Fibroblast of skin of left biceps (primary cell): ENCODE results near the gene FGL2.
"Not testable (repeated sequence)": the region's sequence is repeated elsewhere in the genome, so short reads cannot be mapped to it uniquely, and the experiment has no call there.

Experiments
- DNase-seq, 2 experiments: peaks; one replicate each; pipeline ENCODE4 v3.0.0-alpha.2; 2013; ENCODE audit warnings: low read depth in 2 of 2

Gene FGL2

GRCh38 chr7:77216181-77216845, 16.7 kb upstream of the FGL2 start:
- no peak for DNase-seq

- no peak for DNase-seq
These were observed 10.0 kb upstream of the FGL2 start for GRCh38 chr7:77209479-77210139.

GRCh38 chr7:77208416-77208815, 8.8 kb upstream of the FGL2 start:
- DNase-seq = no peak

GRCh38 chr7:77205706-77206105, 6.1 kb upstream of the FGL2 start:
- peak; percentile 3 to 6 for DNase-seq

DNA sequence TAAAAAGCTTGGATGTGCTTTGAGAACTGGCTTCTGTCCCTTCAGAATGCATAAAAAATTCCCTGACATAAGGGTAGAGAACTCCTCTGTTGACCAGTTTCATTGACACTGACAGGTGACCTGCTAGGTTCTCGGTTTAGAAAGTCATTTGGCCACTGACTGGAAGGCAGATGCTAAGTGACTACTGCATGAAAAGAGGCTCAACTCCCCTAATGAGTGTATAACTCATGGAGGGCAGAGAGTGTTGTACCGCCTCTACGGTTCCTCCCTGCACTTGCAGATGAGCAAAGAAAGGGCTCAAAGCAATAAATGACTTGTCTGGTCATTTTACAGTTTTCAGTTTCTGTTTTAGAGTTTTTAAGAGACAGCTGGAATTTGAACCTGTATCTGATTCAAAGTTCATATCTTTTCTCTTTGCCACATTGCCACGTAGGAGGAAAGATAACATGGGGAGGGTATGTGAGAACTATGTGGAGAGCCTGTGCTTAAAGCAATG, 2.9 kb upstream of the FGL2 start:
- DNase-seq = no peak

DNA sequence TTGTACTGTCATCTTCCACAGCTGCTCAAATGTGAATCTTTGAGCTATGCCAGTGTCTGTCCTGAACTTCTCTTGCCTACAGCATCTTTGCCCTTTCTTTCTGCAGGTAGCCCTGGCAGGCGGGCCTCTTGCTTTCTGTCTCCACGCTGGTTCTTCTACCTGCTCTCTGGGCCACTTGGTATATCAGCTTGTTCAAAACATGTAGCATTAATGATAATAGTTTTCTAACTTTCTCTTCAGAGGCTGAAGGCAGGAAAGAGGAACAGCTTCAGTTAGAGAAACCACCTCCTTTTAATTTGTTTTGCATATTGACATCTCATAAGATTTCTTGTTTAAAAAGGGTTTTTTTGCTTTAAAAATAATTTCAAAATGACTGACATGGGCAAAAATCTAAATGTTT, 923 bp upstream of the FGL2 start:
- DNase-seq = no peak

GRCh38 chr7:77197141-77197540, 2.5 kb downstream of the FGL2 start:
- DNase-seq = no peak

- no peak for DNase-seq
These were observed 10.7 kb downstream of the FGL2 start for GRCh38 chr7:77188731-77189437.

DNA sequence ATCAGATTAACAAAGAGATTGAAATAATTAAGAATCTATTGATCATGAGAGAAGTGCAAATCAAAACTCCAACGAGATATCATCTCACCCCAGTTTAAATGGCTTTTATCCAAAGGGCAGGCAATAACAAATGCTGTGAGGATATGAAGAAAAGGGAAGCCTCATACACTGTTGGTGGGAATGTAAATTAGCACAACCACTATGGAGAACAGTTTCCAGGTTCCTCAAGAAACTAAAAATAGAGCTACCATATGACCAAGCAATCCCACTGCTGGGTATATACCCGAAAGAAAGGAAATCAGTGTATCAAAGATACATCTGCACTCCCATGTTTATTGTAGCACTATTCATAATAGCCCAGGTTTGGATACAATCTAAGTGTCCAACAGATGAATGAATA, 13.8 kb downstream of the FGL2 start:
- no peak for DNase-seq

- DNase-seq = no peak
These were observed 14.6 kb downstream of the FGL2 start for GRCh38 chr7:77184990-77185389.

DNA sequence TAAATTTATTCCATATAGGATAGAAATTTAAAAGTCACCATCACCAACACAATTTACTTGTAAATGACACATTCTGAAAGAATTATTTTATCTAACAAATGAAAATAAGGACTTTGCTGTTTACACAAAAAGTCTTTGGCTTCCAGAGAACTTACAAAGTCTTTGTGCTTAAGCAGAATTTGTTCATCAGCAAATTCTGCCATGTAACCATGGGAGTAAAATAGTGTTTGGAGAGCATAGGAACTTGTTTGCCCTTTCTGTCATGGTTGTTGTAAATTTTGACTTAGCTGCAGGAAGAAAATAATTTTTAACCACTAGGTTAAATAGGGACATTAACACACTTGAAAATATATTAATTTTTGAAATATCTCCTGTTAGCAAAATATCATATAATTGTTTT, 15.2 kb downstream of the FGL2 start:
- DNase-seq = no peak

DNA sequence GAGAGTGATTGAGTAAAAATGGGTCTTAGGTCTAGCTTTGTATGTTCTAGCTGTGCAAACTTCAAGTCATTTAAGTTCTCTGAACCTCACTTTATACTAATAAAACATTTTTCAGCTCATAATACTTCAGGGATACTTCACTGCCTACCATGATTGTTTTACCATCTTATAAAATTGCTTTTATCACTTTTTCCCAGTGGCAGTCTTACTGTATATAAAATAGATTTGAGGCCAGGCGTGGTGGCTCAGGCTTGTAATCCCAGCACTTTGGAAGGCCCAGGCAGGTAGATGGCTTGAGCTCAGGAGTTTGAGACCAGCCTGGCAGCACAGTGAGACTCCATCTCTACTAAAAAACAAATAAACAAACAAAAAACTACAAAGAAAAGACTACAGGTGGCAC, 17.4 kb downstream of the FGL2 start:
- no peak for DNase-seq

GRCh38 chr7:77181734-77182133, 17.9 kb downstream of the FGL2 start:
- DNase-seq = no peak

GRCh38 chr7:77181015-77181595, 18.5 kb downstream of the FGL2 start:
- DNase-seq = no peak

- not testable (repeated sequence) for DNase-seq
These were observed 21.6 kb downstream of the FGL2 start for GRCh38 chr7:77178024-77178423.

- not testable (repeated sequence) for DNase-seq
These were observed 22.2 kb downstream of the FGL2 start for GRCh38 chr7:77177321-77177904.

- not testable (repeated sequence) for DNase-seq
These were observed 24.3 kb downstream of the FGL2 start for GRCh38 chr7:77175274-77175800.

GRCh38 chr7:77174418-77174817, 25.2 kb downstream of the FGL2 start:
- not testable (repeated sequence) for DNase-seq

- not testable (repeated sequence) for DNase-seq
These were observed 27.0 kb downstream of the FGL2 start for GRCh38 chr7:77172437-77173172.

GRCh38 chr7:77171073-77171472, 28.5 kb downstream of the FGL2 start:
- DNase-seq = not testable (repeated sequence)

- no peak for DNase-seq
These were observed 42.2 kb downstream of the FGL2 start for GRCh38 chr7:77157446-77157845.
